Measurements from ENCODE around the gene FSTL4. TPM values are rescaled to one million over a fixed set of nuclear protein-coding genes. Genes with fewer than 3 reads are reported as not detected.

Gene FSTL4
- total and polyA plus RNA-seq, 12 donors = 0.01 to 0.42 (median 0.38) TPM; not detected in 6

DNA sequence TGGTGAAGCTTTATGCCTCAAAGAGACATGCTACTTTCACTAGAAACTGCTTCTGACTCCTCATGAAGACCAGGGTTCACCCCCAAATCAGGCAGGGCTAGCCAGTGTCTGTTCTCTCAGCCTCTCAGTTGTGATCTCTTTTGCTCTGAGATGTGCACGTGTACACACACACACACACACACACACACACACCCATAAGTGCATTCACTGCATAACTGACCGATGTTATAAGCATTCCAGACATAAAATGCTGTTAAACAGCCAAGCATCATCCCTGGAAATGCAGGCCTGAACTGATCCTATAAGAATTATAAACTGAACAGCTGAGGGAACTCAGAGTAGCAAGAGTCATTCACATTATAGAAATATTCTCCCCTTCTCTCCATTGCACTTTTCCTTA lies 85.0 kb downstream of the FSTL4 start:
- no peak overlapping the region for H3K4me3 ChIP-seq
- H3K9me3 ChIP-seq = no peaks in the 10 kb centered on the region
- TF ChIP-seq, protein P1, sequence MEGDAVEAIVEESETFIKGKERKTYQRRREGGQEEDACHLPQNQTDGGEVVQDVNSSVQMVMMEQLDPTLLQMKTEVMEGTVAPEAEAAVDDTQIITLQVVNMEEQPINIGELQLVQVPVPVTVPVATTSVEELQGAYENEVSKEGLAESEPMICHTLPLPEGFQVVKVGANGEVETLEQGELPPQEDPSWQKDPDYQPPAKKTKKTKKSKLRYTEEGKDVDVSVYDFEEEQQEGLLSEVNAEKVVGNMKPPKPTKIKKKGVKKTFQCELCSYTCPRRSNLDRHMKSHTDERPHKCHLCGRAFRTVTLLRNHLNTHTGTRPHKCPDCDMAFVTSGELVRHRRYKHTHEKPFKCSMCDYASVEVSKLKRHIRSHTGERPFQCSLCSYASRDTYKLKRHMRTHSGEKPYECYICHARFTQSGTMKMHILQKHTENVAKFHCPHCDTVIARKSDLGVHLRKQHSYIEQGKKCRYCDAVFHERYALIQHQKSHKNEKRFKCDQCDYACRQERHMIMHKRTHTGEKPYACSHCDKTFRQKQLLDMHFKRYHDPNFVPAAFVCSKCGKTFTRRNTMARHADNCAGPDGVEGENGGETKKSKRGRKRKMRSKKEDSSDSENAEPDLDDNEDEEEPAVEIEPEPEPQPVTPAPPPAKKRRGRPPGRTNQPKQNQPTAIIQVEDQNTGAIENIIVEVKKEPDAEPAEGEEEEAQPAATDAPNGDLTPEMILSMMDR (IDR thresholded peaks at IDR 0.05) = no peak
- no peak overlapping the region for H3K27ac ChIP-seq
- intact Hi-C loops (cut with DNase I) = no loop called here
- 28 to 44% methylated on average over 2 of the region's 2 CpGs for WGBS, 2 donors
- peaks cover 0 to 13% (median 3%) of the 10 kb centered on the region in 7 donors for H3K27me3 ChIP-seq
- ATAC-seq (peak in 2 of 8 donors; percentile 39 to 55), DNase-seq (no peak)
- H3K4me1 ChIP-seq = peaks cover 0 to 12% (median 8%) of the 10 kb centered on the region in 9 donors
- no peaks in the 10 kb centered on the region for H3K36me3 ChIP-seq

DNA sequence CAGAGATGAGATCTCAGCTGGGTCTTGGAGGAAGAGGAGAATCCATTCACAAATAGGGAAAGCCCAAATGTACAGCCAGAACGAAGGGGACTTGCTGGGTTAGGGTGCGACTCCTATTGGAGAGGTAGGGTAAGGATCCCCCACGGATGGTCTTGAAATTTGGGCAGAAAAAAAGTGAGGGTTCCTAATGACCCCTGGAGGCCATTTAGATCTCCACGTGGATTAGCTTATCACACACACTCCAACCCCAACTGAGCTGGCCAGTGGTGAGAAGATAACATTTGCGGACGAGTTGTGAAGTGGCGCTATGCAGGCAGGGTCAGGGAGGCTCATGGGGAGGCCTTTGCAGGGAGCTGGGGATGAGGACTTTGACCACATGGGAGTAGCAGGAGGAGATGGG lies 86.0 kb downstream of the FSTL4 start:
- peaks cover 0 to 2% (median under 1%) of the 10 kb centered on the region in 9 donors for H3K4me1 ChIP-seq
- no peak overlapping the region for H3K4me3 ChIP-seq
- no peaks in the 10 kb centered on the region for H3K9me3 ChIP-seq
- no peaks in the 10 kb centered on the region for H3K36me3 ChIP-seq
- H3K27me3 ChIP-seq = peaks cover 0 to 16% (median 3%) of the 10 kb centered on the region in 7 donors
- TF ChIP-seq, protein P1 (IDR thresholded peaks at IDR 0.05) = no peak
- H3K27ac ChIP-seq = no peak overlapping the region
- 73 to 75% methylated on average over 7 of the region's 7 CpGs for WGBS, 2 donors
- no peak for DNase-seq
- intact Hi-C loops (cut with DNase I) = no loop called here
- no peak for ATAC-seq

DNA sequence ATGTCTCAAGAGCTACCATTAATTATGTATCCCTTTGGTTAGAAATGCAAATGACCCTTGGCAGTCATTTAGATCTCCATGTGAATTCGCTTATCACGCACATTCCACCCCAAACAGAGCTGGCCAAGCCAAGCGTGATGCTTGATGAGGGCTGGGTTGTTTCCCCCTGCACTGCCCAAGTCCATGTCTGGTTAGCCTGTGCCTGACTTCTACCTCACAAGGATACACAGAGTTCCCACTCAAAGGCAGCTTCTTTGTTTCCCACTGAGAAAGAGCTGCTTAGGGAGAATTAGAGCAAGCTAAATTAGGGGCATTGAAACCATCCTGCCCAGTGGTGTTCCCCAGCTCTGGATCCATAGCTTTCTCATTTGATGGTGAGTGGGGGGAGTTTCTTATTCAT lies 87.2 kb downstream of the FSTL4 start:
- TF ChIP-seq, protein P1 (IDR thresholded peaks at IDR 0.05) = no peak
- no peaks in the 10 kb centered on the region for H3K9me3 ChIP-seq
- no peak overlapping the region for H3K27ac ChIP-seq
- DNase-seq = no peak
- 79 to 81% methylated on average over 3 of the region's 3 CpGs for WGBS, 2 donors
- H3K4me1 ChIP-seq = no peaks in the 10 kb centered on the region
- ATAC-seq = no peak
- H3K27me3 ChIP-seq = peaks cover 0 to 16% (median 7%) of the 10 kb centered on the region in 7 donors
- no peak overlapping the region for H3K4me3 ChIP-seq
- intact Hi-C loops (cut with DNase I) = no loop called here
- no peaks in the 10 kb centered on the region for H3K36me3 ChIP-seq

DNA sequence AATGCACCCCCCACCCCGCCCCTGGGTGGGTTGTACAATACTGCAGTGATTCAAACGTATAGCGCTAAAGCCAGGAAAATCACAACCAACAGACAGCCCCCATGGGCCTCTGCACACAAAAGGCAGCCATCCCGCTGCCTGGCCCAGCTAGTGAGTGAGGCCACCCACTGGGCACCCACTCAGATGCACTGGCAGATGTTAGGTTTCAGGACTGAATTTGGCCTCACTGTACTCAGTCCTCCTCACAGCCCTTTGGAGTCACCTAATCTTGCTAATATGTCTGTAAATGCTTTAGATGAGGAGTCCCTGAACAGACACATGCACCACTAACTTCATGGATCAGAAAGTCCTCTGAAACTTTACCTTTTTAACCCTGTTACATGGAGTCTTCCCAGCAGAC lies 87.7 kb downstream of the FSTL4 start:
- Histone ChIP-seq H3K4me3 (no peak overlapping the region), H3K27me3 (peaks cover 0 to 16% (median 7%) of the 10 kb centered on the region in 7 donors), H3K4me1 (no peaks in the 10 kb centered on the region), H3K9me3 (no peaks in the 10 kb centered on the region), H3K27ac (no peak overlapping the region), H3K36me3 (no peaks in the 10 kb centered on the region)
- TF ChIP-seq, protein P1 (IDR thresholded peaks at IDR 0.05) = no peak
- DNase-seq = no peak
- WGBS, 2 donors = 88 to 90% methylated on average over 4 of the region's 4 CpGs
- no peak for ATAC-seq
- intact Hi-C loops (cut with DNase I) = no loop called here

Measured in heart right ventricle (tissue), 16 donors.